Stimulated activated CD8-positive, alpha-beta memory T cell treated with anti-CD3 and anti-CD28 coated beads, Interleukin-4, amount 100 ng/mL, for 1 hour (primary cell): Measurements from ENCODE around the gene BTRC.

ENCODE experiments used
- DNase-seq, 2 donors: peaks; one replicate each; pipeline ENCODE4 v3.0.0-alpha.2; 2020; ENCODE audit warnings: low read depth in 2 of 2, low spot score in 1 of 2

BTRC gene

DNA sequence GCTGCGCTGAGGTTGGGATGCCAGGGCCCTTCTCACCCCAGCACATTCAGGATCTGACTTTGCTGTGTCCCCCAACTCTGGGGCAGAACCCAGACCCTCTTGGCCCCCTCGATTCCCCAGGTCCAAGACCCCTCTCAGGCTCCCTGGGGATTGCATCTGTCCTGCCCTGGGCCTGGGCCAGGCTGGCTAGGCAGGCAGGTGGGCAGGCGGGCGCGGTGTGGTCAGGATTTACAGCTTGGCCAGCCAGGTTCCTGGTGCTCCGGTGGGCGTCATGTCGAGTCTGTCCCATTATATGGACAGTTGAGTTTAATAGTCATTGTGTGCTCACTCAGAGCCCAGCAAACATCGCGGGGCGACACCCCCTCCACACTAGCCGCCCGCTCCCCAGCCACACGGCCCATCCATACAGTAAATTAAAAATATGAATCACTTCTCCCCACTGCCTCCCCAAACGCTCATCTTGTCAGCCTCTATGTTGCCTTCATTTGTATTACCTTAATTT lies 210.6 kb downstream of the BTRC start:
- no peak for DNase-seq

DNA sequence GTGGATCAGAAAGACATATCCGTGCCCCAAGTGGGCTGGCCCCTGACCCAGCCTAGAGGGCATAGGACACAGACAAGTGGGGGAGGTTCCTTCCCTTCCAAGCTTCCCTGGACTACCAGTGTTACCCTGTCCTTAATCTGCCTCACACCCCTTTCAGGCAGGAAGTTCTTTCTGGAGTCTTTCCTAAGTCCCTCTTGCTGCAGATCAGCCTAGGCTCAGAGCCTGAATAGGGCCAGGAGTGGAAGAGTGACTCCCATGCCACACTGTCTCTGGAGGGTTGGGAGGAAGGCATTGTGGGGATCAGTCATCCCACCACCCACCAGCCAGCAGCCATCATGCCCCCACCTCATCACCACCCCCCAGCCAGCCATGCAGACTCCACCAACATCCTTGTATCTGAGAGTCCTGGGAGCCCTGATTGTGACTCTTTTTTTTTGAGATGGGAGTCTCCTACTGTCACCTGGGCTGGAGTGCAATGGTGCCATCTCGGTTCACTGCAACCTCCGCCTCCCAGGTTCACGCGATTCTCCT lies 211.5 kb downstream of the BTRC start:
- DNase-seq: no peak

DNA sequence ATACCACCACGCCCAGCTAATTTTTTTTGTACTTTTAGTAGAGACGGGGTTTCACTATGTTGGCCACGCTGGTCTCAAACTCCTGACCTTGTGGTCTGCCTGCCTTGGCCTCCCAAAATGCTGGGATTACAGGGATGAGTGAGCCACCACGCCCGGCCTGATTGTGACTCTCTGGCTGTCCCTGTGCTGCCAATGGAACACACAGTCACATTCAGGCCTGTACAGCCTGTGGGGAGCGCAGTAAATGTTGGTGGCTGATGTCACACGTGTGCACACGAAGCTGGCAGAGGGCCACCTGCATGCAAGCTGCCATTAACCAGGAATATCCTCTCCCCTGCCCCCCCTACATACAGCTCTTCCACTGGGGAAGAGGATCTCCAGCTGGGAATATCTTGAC lies 212.0 kb downstream of the BTRC start:
- no peak for DNase-seq

DNA sequence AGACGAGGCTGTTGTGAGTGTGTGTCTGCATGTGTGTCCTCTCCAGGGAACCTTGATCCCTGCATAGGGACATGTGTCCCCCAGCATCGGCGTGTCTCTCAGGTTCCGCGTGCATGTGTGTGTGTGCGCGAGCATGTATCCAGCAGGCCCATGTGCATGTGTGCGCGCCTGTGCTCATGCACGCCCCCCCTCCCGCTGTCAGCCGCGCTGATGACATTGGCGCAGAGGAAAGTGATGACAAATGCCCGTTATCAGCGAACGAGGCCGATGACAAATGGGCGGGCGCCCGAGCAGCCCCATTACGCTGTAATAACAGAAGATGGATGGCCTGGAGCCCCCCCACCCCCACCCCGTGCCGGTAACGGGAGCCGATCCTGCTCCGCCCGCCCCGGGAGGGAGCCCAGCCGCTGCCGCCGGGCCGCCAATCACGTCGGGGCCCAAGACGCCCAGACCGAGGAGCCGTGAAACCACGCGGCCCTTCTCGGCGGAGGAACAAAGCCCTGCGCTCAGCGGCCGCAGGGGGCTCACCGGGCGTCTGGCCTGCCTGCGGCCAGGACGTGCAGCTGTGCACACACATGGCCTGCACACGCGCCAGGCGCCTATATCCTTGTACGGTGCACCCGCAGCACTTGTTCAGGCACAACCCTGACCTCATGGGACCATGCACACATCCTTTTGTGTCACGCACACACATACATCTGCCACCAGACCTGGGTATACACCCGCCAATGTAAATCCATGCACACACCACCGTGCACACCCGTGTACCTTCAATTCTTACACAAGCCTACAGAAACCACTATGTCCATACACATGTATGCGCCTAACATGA lies 212.6 kb downstream of the BTRC start:
- no peak for DNase-seq

GRCh38 chr10:101567165-101568006 lies 213.4 kb downstream of the BTRC start:
- DNase-seq: no peak

DNA sequence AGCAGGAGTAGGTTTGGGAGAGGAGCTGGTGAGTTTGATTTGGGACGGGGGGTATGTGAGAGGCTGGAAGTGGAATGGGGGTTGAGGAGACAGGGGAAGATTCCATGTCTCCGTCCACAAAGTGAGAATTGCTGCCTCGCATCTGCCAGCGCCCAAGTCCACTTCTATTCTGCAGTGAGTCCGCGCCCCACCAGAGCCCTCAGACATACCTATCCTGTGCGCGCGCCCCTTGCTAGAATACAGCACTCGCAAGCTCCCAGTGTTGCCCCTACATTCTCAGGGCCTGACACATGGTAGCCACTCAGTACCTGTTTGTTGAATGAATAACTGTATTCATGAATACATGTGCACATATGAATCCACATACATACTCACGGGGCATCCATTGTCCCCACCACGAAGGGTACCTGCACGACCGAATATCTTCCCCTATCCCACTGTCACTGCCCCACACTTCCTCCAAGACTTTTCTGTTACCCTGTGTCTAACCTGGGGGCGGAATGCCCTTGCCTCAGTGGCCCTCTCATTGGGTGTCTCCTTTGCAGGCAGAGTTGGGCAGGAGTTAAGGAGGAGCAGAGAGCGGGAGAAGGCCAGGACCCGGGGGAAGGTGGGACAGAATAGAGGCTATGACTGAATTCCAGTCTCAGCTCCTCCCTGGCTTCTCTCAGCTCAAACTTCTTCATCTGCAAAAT lies 214.2 kb downstream of the BTRC start:
- DNase-seq: no peak

DNA sequence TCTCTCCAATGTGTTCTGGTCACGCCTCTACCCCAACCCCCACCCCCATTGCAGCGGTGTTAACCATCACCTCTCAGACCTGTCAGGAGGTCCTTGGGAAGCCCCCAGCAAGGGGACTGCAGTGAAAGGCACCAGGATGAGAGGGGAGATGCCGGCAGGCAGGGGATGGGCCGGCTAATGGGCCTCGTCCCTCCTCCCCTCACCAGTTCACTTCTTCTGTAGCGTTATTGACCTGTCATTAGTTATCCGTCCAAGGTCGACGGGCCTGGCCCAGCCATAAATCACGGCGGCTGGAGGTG lies 215.3 kb downstream of the BTRC start:
- no peak for DNase-seq

GRCh38 chr10:101569622-101570427 lies 215.9 kb downstream of the BTRC start:
- DNase-seq: peak; percentile 54 to 60

DNA sequence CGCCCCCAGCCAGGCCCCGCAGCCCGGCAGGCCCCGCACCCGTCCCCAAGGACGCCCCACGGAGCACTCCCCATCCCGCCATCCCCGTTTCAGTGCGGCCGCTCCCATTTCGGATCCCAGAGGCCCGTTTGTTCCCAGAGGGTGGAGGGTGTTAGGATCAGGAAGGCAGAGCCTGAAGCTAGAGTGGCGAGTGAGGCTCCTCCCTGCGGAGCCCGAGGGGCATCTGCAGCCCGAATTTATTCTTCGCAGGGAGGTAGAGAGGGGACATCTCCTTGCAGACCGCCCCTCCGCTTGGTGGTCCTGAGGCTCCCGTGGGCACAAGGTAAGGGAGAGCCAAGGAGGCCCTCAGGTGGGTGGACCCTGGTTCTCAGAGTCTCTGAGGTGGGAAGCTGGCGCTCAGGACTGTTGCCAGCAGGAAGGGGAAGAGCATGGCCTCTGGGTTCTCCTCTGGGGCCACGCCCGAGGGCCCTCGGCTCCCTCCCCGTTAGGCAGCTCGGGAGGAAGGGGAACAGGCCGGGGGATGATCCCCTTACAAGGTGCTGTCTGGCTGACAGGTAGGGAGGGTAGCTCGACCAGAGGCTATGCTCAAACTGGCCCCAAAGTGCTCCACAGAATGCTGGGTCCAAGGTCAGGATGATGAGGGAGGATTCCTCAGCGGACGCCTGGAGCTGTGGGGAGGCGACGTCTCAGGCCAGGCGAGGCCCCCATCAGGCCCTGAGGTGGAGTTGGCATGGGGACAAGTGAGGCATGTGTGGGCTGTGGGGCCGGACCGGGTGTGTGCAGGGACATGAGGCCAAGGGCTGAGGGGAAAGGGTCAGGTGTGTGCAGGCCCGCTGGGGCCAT lies 216.7 kb downstream of the BTRC start:
- no peak for DNase-seq

GRCh38 chr10:101571271-101571925 lies 217.4 kb downstream of the BTRC start:
- DNase-seq: no peak

GRCh38 chr10:101572126-101572525 lies 218.2 kb downstream of the BTRC start:
- DNase-seq: no peak

GRCh38 chr10:101572785-101573184 lies 218.8 kb downstream of the BTRC start:
- no peak for DNase-seq

GRCh38 chr10:101573885-101574753 lies 220.2 kb downstream of the BTRC start:
- DNase-seq: no peak

- DNase-seq: no peak
Measured at GRCh38 chr10:101575091-101575490, 221.1 kb downstream of the BTRC start.

GRCh38 chr10:101575580-101576210 lies 221.7 kb downstream of the BTRC start:
- no peak for DNase-seq

DNA sequence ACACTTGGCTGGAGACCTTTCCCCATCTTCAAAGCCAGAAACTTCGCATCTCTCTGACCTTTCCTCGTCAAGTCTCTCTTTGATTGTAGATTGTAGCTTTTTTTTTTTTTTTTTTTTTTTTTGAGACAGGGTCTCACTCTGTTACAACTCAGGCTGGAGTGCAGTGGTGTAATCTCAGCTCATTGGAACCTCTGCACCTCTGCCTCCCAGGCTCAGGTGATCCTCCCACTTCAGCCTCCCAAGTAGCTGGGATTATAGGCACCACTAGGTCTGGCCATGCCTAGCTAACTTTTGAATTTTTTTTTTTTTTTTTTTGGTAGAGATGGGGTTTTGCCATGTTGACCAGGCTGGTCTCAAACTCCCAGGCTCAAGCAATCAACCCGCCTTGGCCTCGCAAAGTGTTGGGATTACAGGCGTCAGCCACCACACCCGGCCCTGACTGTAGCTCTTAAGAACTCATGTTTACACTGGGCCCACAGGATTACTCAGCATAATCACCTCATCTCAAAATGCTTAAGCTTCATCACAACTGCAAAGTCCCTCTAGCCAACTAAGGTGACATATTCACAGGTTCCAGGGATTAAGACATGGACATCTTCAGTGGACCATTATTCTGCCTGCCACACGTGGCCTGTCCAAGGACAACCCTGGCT lies 222.4 kb downstream of the BTRC start:
- DNase-seq: no peak

GRCh38 chr10:101577121-101577871 lies 223.3 kb downstream of the BTRC start:
- DNase-seq: no peak
